HG03354 (cell line): ENCODE data around the gene TRPM6.

ENCODE experiments used
- ATAC-seq: cut with Tn5 transposase; IDR thresholded peaks from one replicate; pipeline ENCODE4 v1.9.1; 2021; ENCODE audit warnings: mild to moderate bottlenecking; ENCODE audit not compliant: unreplicated experiment, poor library complexity, severe bottlenecking

TRPM6 gene

DNA sequence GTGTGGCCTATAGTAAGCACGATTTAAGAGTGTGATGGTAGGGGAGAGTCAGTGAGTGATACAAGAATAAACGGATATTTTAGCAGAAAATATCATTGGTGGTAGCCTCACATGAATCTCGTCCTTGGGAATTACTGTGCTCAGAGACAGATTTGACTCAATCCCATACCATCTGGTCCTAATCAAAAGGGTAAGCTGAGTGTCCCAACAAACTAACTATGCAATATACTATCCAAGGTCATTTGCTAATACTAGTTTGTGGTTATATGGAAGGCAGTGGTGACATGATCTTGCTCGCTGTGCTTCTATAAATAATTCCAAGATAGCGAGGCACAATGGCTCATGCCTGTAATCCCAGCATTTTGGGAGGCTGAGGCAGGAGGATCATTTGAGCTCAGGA, 103.2 kb downstream of the TRPM6 start:
- no peak for ATAC-seq

- no peak for ATAC-seq
These were observed 104.3 kb downstream of the TRPM6 start for GRCh38 chr9:74783408-74783807.

DNA sequence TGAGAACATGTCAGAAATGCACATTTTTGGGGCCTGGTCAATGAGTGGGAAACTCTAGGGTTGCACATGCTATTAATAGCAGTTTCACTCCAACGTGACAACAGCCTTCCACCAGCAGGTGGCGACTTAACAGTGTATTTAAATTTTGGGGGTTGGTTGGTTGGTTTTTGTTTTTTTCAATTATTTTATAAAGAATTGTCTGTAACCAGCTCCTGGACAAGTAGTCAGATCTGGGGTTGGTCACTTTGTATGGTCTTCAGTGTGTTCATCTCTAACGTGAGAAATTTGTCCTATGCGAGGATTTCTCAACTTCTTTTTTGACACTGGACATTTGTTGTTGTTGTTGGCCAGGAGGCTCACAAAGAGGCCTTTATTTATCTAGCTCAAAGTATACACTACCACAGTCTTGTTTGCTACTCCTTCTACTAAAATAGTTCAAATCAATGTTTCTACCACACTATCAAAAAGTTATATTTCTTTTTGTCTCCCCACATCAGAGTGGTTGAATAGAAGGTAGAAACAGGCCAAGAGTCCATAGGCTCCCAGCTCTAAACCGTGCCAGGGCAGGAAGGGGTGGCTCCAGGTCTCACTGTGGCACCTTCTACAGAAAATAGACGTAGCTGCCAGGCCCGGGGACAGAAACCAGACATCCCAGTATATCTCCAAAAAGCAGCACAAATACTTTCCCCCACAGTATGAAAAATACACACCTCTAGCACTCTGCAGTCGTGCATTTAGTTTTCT, 110.4 kb downstream of the TRPM6 start:
- ATAC-seq, result peak; percentile 64

- ATAC-seq, result no peak
These were observed 112.3 kb downstream of the TRPM6 start for GRCh38 chr9:74775396-74775795.

DNA sequence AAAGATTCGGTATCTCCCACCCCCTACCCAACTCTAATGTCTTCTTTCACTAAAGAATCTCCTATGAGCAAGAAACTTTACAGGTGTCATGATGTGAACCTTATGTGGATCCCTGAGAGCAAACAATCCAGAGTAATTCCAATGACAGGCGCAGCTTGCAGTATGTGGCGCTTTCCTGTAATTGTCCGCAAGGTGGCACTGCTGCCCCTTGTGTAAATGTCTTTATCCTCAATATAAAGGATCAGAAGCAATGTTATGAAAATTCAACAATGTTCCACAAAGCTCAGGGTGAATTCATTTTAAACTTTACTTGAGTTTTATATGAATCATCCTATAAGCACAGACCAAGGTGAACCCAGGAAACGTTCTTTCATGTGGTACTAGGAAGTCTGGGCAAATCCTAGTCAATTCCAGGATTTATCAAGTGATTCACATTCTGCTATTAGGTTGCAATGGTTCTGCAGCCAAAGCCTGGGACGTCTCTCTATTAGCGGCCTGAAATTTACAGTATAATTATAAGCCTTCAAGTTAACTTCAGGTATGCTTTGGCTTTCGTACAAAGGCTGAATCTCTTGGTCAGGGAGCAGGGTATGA, 113.7 kb downstream of the TRPM6 start:
- peak; percentile 50 for ATAC-seq

DNA sequence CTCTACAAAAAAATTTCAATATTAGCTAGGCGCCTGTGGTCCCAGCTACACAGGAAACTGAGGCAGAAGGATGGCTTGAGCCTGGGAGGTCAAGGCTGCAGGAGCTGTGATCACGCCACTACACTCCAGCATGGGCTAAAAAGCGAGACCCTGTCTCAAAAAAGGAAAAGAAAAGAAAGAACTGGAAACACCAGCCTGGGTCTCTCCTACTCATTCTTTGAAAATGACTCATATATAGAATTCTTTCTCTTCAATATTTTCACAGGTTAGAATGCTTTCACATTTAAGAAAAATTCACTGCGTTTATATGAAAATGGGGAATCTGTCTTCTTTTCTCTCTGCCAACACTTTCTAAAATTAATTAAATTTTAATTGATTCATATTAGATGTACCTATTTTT, 115.6 kb downstream of the TRPM6 start:
- ATAC-seq, result peak; percentile 48

- ATAC-seq, result no peak
These were observed 116.0 kb downstream of the TRPM6 start for GRCh38 chr9:74771672-74772071.

DNA sequence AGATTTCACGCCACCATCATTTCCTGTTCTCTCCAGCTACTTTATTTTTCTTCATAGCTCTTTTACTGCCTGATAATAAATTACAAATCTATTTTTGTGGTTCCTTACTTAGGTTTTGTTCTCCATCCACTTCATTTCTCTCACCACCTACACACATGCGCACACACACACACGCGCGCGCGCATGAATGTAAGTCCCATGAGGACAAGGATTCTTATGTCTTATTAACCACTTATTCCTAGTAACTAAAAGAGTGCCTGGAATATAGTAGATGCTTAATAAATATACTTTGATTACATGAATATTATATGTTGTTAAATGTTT, 116.5 kb downstream of the TRPM6 start:
- no peak for ATAC-seq

DNA sequence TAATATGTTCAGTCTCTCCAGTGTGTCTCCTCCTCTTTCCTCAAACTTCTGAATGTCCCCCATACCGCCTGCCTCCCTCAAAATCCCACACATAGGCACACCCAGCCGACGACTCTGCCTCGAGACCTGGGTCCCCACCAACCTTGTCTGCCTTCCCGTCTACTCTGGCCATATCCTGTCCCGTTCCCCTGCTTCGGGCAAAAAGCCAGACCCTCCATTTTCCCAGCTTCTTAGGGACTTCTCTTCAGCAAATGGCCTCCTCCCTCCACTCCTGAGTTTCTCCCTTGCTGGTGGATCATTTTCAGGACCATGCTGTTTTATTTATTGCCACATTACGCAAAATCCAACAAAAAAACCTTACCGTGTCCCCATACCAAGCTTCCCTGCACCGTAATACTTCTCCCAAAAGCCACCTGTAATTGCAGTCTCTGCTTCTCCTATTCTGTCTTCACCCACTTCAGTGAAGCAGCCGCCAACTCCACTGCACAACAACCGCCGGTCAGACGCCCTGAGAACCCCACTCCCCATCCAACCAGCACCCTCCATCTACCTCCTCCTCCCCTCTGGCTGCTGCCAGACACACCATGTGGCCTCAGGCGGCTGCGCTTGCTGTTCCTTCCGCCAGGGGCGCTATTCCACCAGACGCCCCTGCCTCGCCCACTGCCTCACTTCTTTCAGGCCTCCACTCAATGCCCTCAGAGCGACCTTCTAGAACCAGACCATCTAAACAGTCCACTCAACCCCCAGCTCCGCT, 117.0 kb downstream of the TRPM6 start:
- ATAC-seq, result peak; percentile 74

- no peak for ATAC-seq
These were observed 122.2 kb downstream of the TRPM6 start for GRCh38 chr9:74765481-74765971.

- ATAC-seq, result no peak
These were observed 124.8 kb downstream of the TRPM6 start for GRCh38 chr9:74762950-74763349.

GRCh38 chr9:74760031-74760700, 127.6 kb downstream of the TRPM6 start:
- ATAC-seq, result no peak

- no peak for ATAC-seq
These were observed 131.7 kb downstream of the TRPM6 start for GRCh38 chr9:74755999-74756398.

GRCh38 chr9:74755355-74755754, 132.4 kb downstream of the TRPM6 start:
- no peak for ATAC-seq

DNA sequence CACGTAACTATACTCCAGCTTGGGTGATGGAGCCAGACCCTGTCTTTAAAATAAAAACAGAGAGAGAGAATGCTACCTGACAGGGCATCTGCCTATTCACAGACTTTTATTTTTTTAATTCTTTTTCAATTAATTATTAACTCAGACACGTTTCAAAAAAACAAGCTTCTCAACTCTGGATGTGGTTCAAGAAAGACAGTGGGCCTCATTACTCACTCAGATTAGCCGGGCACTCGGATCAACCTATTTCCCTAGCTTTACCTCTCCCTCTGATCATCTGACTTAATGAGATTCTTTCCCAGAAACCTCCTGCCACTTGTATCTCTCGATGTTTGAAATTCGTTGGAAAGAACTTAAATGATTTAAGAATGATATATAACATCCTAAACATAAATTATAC, 134.1 kb downstream of the TRPM6 start:
- ATAC-seq, result no peak

DNA sequence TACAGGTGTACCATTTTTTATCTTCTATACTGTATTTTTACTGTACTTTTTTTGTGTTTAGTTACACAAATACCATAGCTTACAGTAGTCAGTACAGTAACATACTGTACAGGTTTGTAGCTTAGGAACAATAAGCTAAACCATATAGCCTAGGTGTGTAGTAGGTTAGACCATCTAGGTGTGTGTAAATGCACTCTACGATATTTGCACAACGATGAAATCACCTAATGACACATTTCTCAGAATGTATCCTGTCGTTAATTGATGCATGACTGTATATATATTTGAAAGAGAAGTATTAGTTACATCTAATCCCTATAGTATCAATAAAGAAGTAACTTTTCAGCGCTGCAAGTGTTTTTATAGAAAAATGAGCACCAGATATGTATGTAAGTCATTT, 138.8 kb downstream of the TRPM6 start:
- no peak for ATAC-seq

GRCh38 chr9:74742792-74743730, 144.7 kb downstream of the TRPM6 start:
- no peak for ATAC-seq

GRCh38 chr9:74742191-74742790, 145.4 kb downstream of the TRPM6 start:
- no peak for ATAC-seq

DNA sequence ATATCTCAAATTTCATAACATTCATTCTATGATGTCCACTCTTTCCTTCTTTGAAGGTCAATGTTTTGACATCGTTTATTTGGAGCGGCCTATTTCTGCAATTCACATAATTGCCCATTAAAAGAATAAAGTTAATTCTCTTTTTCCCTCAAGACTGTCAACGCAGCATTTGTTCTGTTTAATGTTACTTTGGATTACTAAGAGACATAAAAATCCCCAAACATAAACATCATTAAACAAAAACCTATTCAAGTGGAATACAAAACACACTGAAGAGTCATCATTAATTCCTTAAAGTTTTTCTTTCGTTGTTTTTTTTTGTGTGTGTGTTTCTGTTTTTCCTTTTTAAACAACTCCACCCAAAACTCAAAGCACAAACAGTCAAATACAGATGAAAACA, 151.1 kb downstream of the TRPM6 start:
- ATAC-seq, result no peak
